Fibroblast of lung (primary cell): Measurements from ENCODE around the gene GTF3A. TPM values are rescaled to one million over a fixed set of nuclear protein-coding genes. Genes with fewer than 3 reads are reported as not detected.

ENCODE experiments used
- DNase-seq, 2 donors: peaks; one replicate each; pipeline versions ENCODE4 v3.0.0 to v3.0.0-alpha.2; 2010; ENCODE audit warnings: low read depth in 2 of 2
- H2AFZ ChIP-seq: 2 replicates; pipeline ENCODE4 v1.5.1; 2012; ENCODE audit warnings: low read length, control low read depth, inconsistent platforms
- H3K27ac ChIP-seq: 2 replicates; pipeline ENCODE4 v1.5.1; 2011; ENCODE audit warnings: low read length, control low read depth; ENCODE audit not compliant: insufficient read depth
- H3K27me3 ChIP-seq: 2 replicates; pipeline ENCODE4 v1.5.1; 2011; ENCODE audit warnings: mild to moderate bottlenecking, low read length; ENCODE audit not compliant: control insufficient read depth, insufficient read depth
- H3K36me3 ChIP-seq: 2 replicates; pipeline ENCODE4 v1.5.1; 2011; ENCODE audit warnings: low read length; ENCODE audit not compliant: control insufficient read depth, insufficient read depth
- H3K4me1 ChIP-seq: 2 replicates; pipeline ENCODE4 v1.5.1; 2011; ENCODE audit warnings: low read length; ENCODE audit not compliant: control insufficient read depth, insufficient read depth; ENCODE audit errors: extremely low read depth
- H3K4me2 ChIP-seq: 2 replicates; pipeline ENCODE4 v1.5.1; 2011; ENCODE audit warnings: low read length, control low read depth; ENCODE audit not compliant: insufficient read depth; ENCODE audit errors: extremely low read depth
- H3K4me3 ChIP-seq, 4 experiments: fragments of 200-600 bp in 1 of 4; sonication (generic) in 1 of 4; replicated peaks in 1 of 4; 2 replicates each; pipeline ENCODE4 v1.5.1; 2011 to 2016; ENCODE audit warnings: low read length in 4 of 4, low read depth in 3 of 4, mild to moderate bottlenecking in 3 of 4, control low read depth in 2 of 4, inconsistent platforms in 1 of 4, mixed read lengths in 1 of 4; ENCODE audit not compliant: insufficient read depth in 1 of 4; ENCODE audit errors: control extremely low read depth in 1 of 4
- H3K79me2 ChIP-seq: 2 replicates; pipeline ENCODE4 v1.5.1; 2012; ENCODE audit warnings: mild to moderate bottlenecking, low read length, inconsistent platforms; ENCODE audit not compliant: control insufficient read depth, insufficient read depth
- H3K9ac ChIP-seq: 2 replicates; pipeline ENCODE4 v1.5.1; 2011; ENCODE audit warnings: mild to moderate bottlenecking, low read length, control low read depth; ENCODE audit not compliant: insufficient read depth
- H3K9me3 ChIP-seq: 2 replicates; pipeline ENCODE4 v1.5.1; 2012; ENCODE audit warnings: low read depth, low read length; ENCODE audit not compliant: control insufficient read depth, insufficient read depth
- H4K20me1 ChIP-seq: 2 replicates; pipeline ENCODE4 v1.5.1; 2011; ENCODE audit warnings: low read length; ENCODE audit not compliant: control insufficient read depth, insufficient read depth; ENCODE audit errors: extremely low read depth
- EZH2 ChIP-seq: IDR thresholded peaks from 2 replicates; pipeline ENCODE4 v1.5.1; 2012; ENCODE audit warnings: low read length, control low read depth, mild to moderate bottlenecking; ENCODE audit errors: missing control alignments
- polyA plus RNA-seq, 2 donors: library from polyadenylated mRNA; depleted of rRNA in 1 of 2; stranded (reverse) in 1 of 2; unstranded in 1 of 2; fragments of >200 nt; gene quantifications; 2 replicates each; pipeline ENCODE4 v1.2.1, GENCODE V29; 2011 to 2012; ENCODE audit warnings: missing spikeins in 1 of 2
- total RNA-seq: library from RNA; depleted of rRNA; stranded (reverse); fragments of >200 nt; gene quantifications from 2 replicates; pipeline ENCODE4 v1.2.1, GENCODE V29; 2014
- TF ChIP-seq, protein P1 (sequence below), 2 donors: IDR thresholded peaks in 1 of 2; conservative IDR thresholded peaks in 1 of 2; 1 replicate in 1 of 2; 2 replicates in 1 of 2; pipeline ENCODE4 v1.5.1; 2011 to 2012; ENCODE audit warnings: low read length in 2 of 2, control low read depth in 1 of 2, inconsistent platforms in 1 of 2, low read depth in 1 of 2, mild to moderate bottlenecking in 1 of 2

Gene GTF3A
- total and polyA plus RNA-seq, 2 donors (not counting 1 experiment from before 2014, with no cell fraction given): 98.6 to 126 TPM

DNA sequence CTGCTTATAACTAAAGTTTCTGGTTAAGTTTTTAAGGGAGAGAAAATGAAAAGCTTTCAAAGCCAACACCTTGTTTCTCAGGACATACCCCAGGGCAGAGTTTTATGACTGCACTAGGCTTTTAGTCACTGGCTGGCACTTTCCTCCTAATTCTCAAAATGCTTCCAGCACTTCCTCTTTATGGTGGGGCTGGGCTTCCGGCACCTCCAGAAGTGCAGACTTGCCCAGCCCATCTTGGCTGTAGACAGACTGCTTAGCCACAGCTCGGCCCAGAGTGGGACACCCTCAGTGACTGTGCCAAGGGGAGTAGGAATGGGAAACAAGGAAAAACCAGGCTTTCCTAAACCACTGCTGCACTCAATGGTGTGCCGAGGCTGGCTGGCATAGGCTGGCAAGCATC, 23.2 kb upstream of the GTF3A start:
- TF ChIP-seq, protein P1, sequence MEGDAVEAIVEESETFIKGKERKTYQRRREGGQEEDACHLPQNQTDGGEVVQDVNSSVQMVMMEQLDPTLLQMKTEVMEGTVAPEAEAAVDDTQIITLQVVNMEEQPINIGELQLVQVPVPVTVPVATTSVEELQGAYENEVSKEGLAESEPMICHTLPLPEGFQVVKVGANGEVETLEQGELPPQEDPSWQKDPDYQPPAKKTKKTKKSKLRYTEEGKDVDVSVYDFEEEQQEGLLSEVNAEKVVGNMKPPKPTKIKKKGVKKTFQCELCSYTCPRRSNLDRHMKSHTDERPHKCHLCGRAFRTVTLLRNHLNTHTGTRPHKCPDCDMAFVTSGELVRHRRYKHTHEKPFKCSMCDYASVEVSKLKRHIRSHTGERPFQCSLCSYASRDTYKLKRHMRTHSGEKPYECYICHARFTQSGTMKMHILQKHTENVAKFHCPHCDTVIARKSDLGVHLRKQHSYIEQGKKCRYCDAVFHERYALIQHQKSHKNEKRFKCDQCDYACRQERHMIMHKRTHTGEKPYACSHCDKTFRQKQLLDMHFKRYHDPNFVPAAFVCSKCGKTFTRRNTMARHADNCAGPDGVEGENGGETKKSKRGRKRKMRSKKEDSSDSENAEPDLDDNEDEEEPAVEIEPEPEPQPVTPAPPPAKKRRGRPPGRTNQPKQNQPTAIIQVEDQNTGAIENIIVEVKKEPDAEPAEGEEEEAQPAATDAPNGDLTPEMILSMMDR (conservative IDR thresholded peaks at IDR 0.05 in 1 of 2, IDR thresholded peaks at IDR 0.05 in 1 of 2; ENCODE audit: low read depth in 1 of 2, low read length in 2 of 2): no peak
- TF ChIP-seq EZH2: no peak
- H3K9ac ChIP-seq: no peak overlapping the region
- no peak overlapping the region for H3K4me2 ChIP-seq
- no peaks in the 10 kb centered on the region for H4K20me1 ChIP-seq
- no peak for DNase-seq
- no peak overlapping the region for H3K4me3 ChIP-seq
- no peaks in the 10 kb centered on the region for H3K79me2 ChIP-seq
- H3K4me1 ChIP-seq: no peaks in the 10 kb centered on the region
- no peak overlapping the region for H3K27ac ChIP-seq
- H2AFZ ChIP-seq: no peak overlapping the region
- no peaks in the 10 kb centered on the region for H3K36me3 ChIP-seq
- H3K9me3 ChIP-seq: no peaks in the 10 kb centered on the region
- no peaks in the 10 kb centered on the region for H3K27me3 ChIP-seq

DNA sequence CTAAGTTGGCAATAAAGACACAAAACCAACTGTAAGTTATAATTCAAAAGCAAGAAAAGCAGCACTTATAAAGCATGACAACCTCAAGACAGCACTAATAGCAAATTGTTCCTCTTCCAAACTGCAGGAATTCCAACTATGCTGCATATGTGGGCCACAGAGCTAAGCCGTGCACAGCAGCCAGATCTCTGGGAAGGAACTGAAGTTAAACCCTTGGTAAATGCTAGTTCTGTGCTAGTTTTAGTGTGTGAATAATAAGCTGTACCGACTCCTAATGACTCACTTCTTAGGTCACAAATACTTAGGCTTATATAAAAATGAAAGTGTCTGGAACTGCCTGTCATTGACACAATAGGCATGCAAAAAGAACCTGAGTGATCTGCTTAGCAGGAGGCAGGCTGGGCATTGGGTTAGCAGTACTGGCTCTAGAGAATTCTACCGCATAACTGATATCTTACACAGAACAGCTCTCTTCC, 21.2 kb upstream of the GTF3A start:
- H3K27ac ChIP-seq: no peak overlapping the region

DNA sequence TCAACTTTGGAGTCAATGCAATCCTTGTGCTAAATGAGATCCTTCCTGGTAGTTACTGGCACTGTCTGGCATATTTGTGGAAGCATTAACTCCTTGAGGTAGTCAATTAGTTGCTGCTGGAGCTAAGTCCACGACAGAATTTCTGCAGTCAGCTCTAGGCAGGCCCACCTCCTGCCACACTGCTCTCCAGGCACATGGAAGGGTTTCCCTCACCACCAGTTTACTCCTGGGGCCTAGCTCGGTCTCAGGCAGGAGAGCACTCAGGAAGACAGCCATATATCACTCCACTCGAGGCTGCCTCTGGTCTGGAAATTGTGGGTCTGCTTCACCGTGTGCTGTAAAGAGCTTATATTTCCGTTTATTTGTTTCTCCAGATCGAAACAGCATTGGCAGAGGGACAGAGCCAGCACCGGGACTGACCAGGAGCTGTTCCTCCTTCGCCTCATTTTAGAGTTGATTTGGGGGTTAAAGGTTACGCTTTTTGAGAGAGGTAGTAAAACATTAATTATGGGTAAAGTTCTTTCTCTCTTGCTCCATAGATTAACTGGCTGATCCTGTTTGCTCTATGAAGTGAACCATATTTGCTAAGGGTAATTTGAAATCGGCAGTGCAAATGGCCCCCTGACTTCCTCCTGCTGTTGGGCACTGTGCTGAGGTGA, 20.6 kb upstream of the GTF3A start:
- no peak overlapping the region for H2AFZ ChIP-seq
- no peaks in the 10 kb centered on the region for H3K36me3 ChIP-seq
- H3K27ac ChIP-seq: no peak overlapping the region
- no peak for DNase-seq
- H3K4me3 ChIP-seq: no peak overlapping the region
- peak overlapping the region; percentile 40 for H3K4me2 ChIP-seq
- H3K9ac ChIP-seq: no peak overlapping the region
- no peak for TF ChIP-seq EZH2
- TF ChIP-seq, protein P1 (conservative IDR thresholded peaks at IDR 0.05 in 1 of 2, IDR thresholded peaks at IDR 0.05 in 1 of 2; ENCODE audit: low read depth in 1 of 2, low read length in 2 of 2): no peak
- peaks cover 6% of the 10 kb centered on the region for H3K27me3 ChIP-seq
- H3K4me1 ChIP-seq: no peaks in the 10 kb centered on the region
- H4K20me1 ChIP-seq: no peaks in the 10 kb centered on the region
- no peaks in the 10 kb centered on the region for H3K9me3 ChIP-seq
- H3K79me2 ChIP-seq: no peaks in the 10 kb centered on the region

More for the DNA sequence above, 21.2 kb upstream of the GTF3A start:
- Histone ChIP-seq H3K4me2 (peak overlapping the region; percentile 40), H3K4me3 (no peak overlapping the region), H2AFZ (no peak overlapping the region), H3K36me3 (no peaks in the 10 kb centered on the region), H3K9me3 (no peaks in the 10 kb centered on the region), H4K20me1 (no peaks in the 10 kb centered on the region), H3K27me3 (peaks cover 3% of the 10 kb centered on the region), H3K4me1 (no peaks in the 10 kb centered on the region), H3K79me2 (no peaks in the 10 kb centered on the region), H3K9ac (no peak overlapping the region)
- TF ChIP-seq, protein P1 (conservative IDR thresholded peaks at IDR 0.05 in 1 of 2, IDR thresholded peaks at IDR 0.05 in 1 of 2; ENCODE audit: low read depth in 1 of 2, low read length in 2 of 2): no peak
- TF ChIP-seq EZH2: no peak
- peak; percentile 11 to 82 for DNase-seq
